Measurements from ENCODE around the gene SENP7.

GRCh38 chr3:101379658-101380376 is 133.2 kb downstream of the SENP7 start:
- TF ChIP-seq POLR2AphosphoS5 (IDR thresholded peaks at IDR 0.05; ENCODE audit: low read depth, low read length) (no peak), EZH2 (IDR thresholded peaks at IDR 0.05) (no peak), REST (IDR thresholded peaks at IDR 0.05; ENCODE audit: low read depth) (no peak), FOSL1 (IDR thresholded peaks at IDR 0.05; ENCODE audit: low read depth) (no peak), CTCF (IDR thresholded peaks at IDR 0.05 in 2 of 3, conservative IDR thresholded peaks at IDR 0.05 in 1 of 3; ENCODE audit: borderline replicate concordance in 1 of 3, insufficient read depth in 1 of 3, low read depth in 2 of 3, low read length in 2 of 3) (no peak), MAX (IDR thresholded peaks at IDR 0.05) (no peak), POLR2A (IDR thresholded peaks at IDR 0.05; ENCODE audit: borderline replicate concordance, extremely low read depth, insufficient read depth, insufficient read length) (no peak), ZFX (IDR thresholded peaks at IDR 0.05) (no peak), TCF7L2 (IDR thresholded peaks at IDR 0.05; ENCODE audit: borderline replicate concordance, extremely low read depth, insufficient read depth, insufficient read length) (no peak)
